ENCODE data around the gene RND3.

RND3 gene

DNA sequence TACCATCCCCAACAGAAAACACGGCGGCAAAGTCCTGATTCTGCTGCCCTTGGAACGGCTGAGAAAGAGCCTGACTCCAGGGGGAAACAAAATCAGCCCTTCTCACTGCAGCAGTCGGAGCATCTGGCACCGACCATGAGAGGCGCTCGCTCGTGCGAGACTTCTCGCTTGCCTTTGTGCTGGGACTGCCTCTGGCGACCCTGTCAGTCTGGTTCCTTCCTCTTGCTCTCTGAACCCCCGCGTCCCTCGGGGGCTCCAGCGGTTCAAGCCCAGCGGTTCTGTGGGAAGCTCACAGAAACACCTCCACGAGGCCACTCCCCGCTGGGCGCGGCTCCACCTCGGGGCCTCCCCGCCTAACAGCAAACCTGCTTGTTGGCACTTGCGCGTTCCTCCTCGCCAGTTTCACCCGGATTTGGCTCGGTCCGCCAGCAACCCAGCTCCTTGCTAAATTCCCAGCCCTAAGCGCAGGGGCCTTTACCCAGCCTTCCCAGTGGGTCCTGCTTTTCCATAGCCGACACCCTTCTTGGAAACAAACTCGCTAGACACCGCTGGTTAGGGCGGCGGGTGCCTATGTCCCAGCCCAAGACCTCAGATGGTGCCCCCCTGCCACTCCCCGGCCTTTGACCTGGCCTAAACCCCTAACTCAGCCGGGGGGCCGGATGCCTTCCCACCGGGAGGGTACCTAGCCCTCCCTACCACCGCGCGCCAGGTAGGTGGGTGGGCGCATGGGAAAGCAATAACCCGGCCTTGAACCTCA is 2.2 kb downstream of the RND3 start:
- no peak for DNase-seq
- TF ChIP-seq GATA1 (IDR thresholded peaks at IDR 0.05; ENCODE audit: low read depth, low read length) = no peak
- TF ChIP-seq POLR2A (IDR thresholded peaks at IDR 0.05; ENCODE audit: low read length) = no peak

DNA sequence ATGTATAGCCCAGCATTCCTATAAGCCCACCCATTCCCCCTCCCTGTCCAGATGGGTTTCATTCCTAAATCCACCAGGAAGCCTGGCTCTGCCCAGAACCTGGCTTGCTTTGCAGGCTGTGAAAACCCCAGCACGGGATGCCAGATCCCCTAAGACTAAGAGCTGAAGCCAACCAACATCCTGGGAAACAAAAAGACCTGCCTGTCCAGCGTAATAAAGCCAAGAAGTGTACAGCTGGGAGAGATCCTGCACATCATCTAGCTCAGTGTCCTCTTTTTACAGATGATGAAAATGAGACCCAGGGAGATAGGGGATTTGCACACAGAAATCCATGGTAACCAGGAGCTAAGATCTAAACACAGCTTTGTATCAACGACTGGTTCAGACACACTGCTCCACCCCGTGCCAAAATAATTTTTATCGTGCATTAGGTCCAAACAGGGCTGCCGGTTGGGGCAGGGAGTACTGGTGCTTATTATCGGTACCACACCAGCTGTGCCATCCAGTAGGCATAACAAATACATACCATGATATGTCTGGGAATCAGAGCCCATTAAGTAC is 2.9 kb downstream of the RND3 start:
- TF ChIP-seq POLR2A (IDR thresholded peaks at IDR 0.05; ENCODE audit: low read length) = no peak
- TF ChIP-seq GATA1 (IDR thresholded peaks at IDR 0.05; ENCODE audit: low read depth, low read length) = no peak
- DNase-seq = no peak

DNA sequence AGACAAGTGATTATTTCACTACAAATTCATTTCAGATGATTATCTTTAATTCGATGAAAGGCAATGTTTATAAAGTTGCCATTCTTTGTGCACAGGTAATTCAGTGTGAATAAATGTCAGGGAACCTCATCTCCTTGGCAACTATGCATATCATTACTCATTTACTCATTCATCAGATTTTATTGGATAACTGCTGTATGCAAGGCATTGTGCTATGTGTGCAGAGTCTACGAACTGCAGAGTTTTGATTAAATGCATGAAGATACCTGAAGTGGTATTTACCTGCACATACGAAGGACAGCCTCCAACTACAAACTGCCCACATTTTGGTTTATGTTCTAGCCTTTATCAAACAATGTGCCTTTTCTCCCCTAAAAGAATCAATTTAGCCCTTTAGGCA is 3.5 kb downstream of the RND3 start:
- TF ChIP-seq POLR2A (IDR thresholded peaks at IDR 0.05; ENCODE audit: low read length) (no peak), GATA1 (IDR thresholded peaks at IDR 0.05; ENCODE audit: low read depth, low read length) (no peak)
- no peak for DNase-seq

DNA sequence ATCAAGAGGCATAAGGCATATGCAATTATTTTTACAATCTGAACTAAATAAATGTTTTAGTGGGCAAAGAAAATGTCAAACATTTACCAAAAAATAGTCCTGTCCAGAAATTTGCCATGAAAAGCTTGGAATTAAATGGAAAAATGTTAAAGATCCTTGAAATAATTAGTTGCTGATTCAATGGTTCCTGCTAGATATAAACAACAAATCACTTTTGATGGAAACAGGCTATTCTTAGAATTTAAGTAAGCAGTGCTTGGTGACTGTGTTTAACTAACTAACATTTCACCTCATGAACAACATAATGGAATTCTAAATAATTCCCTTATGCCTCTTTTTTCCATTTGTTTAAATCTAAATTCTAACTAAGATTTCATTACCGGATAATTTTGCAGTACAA is 3.9 kb downstream of the RND3 start:
- no peak for TF ChIP-seq POLR2A (IDR thresholded peaks at IDR 0.05; ENCODE audit: low read length)

DNA sequence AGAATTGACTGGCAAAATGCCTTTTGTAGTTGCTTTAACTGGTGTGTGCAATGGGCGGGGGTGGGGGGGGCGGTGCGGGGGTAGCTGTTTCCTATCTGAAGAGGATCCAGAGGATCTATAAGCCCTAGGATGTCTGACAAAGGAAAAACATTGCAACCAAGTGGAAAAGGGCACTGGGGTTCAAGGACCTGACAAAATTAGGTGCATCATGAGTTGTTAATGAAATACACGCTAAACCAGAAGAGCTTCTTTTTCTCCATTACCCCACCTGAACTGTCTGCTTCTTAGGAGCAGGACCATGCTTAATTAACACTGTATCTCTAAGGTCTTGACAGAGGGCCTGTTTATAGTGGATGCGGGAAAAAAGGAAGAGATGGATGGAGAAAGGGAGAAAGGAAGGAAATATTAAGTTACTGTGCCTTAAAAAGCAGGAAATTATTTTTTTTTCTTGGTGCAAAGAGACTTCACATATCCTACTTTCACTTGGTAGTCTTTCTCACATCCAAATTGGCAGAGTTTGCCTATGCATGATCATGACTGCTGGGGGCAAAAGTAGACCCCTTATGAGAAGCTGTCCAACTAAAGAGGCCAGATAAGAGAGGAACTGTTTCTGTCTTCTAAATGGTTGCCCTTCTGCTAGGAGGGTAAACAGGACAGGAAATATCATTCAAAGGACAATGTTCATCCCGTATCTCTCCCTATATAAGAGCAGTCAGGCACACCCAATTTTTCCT is 4.6 kb downstream of the RND3 start:
- DNase-seq = no peak
- TF ChIP-seq GATA1 (IDR thresholded peaks at IDR 0.05; ENCODE audit: low read depth, low read length) (no peak), POLR2A (IDR thresholded peaks at IDR 0.05; ENCODE audit: low read length) (no peak)

More for the DNA sequence above, 3.9 kb downstream of the RND3 start:
- no peak for DNase-seq

DNA sequence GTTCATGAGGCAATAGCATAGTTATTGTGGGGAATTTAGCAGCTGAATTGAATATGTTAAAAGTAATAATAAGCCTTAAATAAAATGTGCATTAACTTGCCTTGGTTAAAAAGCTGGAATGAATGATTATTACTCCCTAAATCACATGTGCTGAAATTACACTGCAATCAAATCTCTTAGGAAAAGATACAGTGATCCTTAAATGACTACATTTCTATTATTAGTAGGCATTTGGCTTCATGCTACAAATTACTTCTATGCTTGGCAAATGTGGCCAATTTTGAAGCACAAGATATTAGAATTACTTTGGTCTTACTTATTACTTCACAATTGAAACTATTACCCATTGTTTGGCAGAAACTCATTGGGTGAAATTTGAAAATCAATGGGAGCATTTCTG is 5.4 kb downstream of the RND3 start:
- no peak for DNase-seq

DNA sequence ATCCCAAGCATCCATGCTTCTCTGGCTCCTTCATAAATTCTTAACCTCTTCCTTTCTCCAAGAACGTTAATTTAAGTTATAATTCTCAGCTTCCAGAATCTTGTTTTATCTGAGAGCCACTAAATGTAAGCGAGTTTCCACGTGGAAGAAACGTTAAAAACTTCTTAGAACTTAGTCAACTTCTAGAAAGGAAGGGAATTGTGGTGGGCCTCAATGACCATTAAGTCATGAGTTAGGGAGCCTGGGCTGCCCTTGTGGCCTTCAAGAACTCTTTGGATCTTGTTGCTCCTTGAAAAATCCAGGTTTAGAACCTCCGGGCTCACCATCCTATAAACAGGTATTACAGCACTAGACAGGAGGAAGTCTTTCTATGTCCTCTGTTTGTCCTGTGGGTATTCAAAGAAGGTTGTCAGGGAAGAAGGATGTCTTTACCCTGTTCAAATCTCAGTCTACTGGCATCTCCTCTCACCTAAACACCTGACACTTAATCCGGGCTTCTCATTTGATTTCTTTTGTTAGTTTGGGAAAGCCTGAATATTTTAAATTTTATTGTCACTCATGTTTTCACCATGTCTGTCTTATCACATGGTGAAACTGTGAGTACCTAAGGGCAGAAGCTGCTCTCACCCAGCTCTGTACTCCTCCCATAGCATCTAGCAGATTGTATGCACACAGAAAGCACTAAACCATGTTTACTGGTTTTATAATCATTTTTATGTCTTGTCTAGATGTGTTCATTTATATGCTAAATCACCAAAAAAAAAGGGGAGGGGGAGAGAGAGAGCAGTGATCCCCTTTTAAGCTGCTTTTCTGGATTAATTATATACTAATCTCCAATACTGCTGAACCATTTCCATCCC is 6.3 kb downstream of the RND3 start:
- TF ChIP-seq POLR2A (IDR thresholded peaks at IDR 0.05; ENCODE audit: low read length) = no peak
- no peak for TF ChIP-seq GATA1 (IDR thresholded peaks at IDR 0.05; ENCODE audit: low read depth, low read length)
- DNase-seq = no peak

More for the DNA sequence above, 5.4 kb downstream of the RND3 start:
- no peak for TF ChIP-seq POLR2A (IDR thresholded peaks at IDR 0.05; ENCODE audit: low read length)
- no peak for TF ChIP-seq GATA1 (IDR thresholded peaks at IDR 0.05; ENCODE audit: low read depth, low read length)

DNA sequence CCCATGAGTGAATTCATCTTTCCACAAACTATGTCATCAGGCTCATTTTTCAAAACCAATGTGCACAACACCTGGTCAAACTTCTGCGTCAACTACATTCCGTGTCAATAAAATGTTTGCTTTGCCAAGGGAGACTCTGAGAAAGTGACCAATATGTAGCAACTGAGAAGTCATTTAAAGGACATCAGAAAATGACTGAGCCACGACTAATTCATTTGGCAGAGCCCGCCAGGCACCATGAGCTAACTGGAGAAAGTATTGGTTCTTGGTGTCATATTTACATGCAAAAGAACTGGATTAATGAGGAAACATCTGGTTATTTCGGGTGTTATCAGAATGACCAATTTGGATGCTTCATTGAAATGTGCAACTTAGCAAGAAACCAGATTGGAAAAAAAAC is 7.2 kb downstream of the RND3 start:
- TF ChIP-seq GATA1 (IDR thresholded peaks at IDR 0.05; ENCODE audit: low read depth, low read length) (no peak), POLR2A (IDR thresholded peaks at IDR 0.05; ENCODE audit: low read length) (no peak)
- DNase-seq = no peak

DNA sequence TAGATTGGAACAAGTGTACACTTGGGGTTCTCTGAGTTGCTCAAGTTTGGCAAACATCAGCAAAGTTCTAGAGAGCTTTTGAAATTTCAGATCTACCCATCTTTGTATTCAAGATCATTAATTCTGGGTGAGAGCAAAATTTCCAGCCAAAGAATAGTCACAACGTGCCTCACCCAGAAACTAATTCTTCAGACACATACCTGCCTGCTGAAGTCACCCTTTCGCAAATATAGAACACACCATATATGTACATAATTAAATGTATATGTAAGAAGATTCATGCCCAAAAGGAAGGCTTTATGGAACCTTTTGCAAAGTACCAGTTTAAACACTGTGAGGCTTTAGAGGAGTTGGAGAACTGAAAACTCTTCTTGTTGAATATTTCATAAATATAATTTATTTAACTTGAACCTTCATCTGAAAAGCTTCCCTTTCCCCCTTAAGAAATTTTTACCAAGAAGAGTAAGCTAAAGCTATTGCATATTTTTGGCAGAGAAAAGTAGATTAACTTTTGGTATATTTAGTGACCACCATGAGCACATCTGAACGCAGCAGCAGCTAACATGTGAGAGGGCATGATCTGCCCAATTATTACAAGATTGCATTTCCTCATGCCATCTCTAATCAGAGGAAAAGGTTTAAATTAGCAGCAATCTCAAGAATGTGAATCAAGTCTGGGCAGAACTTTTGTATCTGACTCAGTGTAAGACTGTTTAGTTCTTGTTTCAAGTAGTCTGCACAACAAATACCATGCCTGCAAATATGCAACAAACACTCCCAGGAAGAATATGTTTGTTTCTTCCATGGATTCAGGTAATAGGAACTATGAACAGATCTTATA is 8.2 kb downstream of the RND3 start:
- TF ChIP-seq POLR2A (IDR thresholded peaks at IDR 0.05; ENCODE audit: low read length) = no peak
- no peak for TF ChIP-seq GATA1 (IDR thresholded peaks at IDR 0.05; ENCODE audit: low read depth, low read length)
- no peak for DNase-seq

DNA sequence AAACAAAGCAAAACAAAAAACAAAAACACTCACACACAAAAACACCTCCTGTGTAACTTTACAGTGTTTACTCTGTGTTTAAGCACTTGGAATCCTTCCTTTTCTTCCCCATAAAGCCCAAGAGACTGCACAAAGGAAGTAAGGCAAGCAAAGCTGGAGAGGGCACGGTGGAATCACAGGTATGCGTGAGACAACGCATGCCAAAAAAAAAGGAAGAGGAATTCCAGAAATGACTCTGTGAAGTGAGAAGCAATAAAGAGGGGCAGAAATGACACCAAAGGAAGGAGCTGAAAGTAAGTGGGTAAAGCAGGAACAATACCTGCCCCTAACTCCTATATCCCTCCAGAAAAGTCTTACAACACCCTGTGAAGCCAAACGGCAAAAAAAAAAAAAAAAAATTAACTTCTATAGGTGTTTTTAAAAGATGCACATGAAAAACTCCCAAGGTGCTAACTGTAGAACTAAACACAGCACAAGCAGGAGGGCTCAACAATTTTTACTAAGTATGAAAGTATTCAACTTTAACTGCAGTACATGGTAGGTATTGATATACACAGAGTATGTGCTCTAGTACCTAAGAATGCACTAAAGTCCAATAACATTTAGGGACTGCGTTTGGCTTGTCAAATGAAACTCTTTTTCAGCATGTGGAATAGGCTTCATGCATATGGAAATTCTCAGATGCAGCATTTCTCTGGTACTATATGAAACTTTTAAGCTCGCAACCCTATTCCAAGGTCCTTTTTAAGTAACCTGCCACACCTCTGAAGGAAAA is 9.1 kb downstream of the RND3 start:
- TF ChIP-seq POLR2A (IDR thresholded peaks at IDR 0.05; ENCODE audit: low read length) (no peak), GATA1 (IDR thresholded peaks at IDR 0.05; ENCODE audit: low read depth, low read length) (no peak)
- DNase-seq = no peak

DNA sequence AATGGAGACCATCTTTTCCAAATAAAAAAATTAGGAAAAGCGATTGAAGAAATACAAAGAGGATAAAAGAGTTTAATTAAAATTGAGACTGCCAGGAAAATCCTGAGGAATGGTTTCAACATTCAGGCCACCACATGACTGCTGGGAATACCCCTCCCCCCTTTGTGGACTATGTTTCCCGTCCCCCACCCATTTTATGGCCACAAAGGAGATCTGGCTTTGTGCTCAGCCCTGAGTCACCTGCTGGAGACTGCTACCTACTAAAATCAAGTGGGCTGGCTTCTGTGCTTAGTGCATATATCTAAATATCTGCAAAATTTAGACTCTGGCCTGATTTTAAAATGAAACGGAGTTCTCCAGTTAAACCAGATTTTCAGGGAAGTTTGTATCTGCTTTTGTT is 10.1 kb downstream of the RND3 start:
- no peak for TF ChIP-seq POLR2A (IDR thresholded peaks at IDR 0.05; ENCODE audit: low read length)
- no peak for TF ChIP-seq GATA1 (IDR thresholded peaks at IDR 0.05; ENCODE audit: low read depth, low read length)
- no peak for DNase-seq

DNA sequence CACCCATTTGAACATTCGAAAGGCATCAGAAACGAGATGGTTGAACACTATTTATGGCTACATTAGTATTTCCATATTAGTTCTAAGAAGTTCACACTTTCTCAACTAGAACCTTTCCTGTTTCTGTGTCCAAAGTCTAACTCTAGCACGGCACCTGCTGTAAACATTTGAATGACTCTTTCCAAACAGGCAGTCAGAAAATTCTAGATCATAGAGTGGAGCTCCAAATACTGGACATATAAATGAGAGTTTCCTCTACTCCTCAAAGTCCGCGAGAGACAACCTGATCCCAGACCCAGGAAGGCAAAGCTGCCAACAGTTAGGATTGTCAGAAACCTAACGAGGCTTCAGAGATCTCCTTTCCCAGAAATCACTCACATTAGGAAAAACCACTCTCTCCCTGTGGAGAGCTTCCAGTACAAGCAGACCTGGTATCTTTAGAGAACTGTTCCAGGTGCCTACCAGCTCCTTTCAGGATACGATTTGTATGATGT is 10.6 kb downstream of the RND3 start:
- TF ChIP-seq GATA1 (IDR thresholded peaks at IDR 0.05; ENCODE audit: low read depth, low read length) = no peak
- DNase-seq = no peak
